Measurements from ENCODE around the gene SLC28A1.

SLC28A1 gene

GRCh38 chr15:84942456-84942855, 58.0 kb downstream of the SLC28A1 start:
- no peak for DNase-seq

DNA sequence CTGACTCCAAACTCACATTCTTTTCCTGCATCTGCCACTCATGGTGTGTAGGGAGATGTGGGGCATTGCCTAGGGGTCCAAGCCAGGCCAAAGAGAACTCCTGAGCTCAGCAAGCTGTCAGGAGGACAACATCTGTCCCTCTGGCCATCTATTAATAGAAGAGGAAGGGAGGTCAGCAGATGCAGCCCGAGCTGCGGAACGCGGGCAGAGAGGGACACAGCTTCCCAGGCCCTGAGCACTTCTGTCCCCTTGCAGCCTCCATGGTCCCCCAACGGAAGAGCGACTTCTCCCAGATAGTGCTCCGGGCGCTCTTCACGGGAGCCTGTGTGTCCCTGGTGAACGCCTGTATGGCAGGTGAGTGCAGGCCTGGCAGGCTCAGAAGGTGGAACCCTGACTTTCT, 59.8 kb downstream of the SLC28A1 start:
- DNase-seq, result no peak

GRCh38 chr15:84944861-84945260, 60.4 kb downstream of the SLC28A1 start:
- no peak for DNase-seq

DNA sequence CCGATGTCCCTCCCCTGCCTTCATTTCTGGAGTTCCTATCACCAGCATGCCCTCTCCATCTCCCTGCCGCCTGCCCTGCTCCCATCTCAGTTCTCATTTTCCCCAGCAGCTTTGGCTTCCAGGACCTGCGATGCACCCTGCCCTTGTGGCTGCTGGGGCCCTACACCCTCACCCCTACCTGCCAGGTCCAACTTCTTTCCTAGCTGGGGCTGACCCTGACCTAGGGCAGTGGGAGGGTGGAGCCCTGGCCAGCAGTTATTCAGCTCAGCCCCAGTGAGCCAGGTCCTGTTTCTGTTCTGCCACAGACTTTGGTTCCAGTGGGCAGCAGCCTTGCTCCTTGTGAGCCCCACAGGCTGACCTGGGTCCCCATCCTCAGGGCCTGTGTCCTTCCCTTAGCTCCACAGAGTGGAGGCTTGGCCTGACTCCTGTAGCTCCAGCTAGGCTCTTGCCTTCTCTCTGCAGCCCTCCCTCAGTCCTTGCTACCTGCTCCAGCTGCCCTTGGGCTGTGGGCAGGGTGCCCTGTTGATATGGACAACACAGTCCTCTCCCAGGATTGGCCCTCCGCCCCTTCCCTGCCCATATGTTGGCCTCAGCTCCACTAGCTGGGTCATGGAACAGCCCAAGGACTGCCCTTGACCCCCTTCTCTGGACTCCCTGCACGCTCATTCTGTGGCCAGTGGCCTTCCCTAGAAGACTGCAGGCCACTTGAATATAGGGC, 62.5 kb downstream of the SLC28A1 start:
- no peak for DNase-seq

- DNase-seq, result no peak
Measured at GRCh38 chr15:84947947-84948830, 63.7 kb downstream of the SLC28A1 start.

DNA sequence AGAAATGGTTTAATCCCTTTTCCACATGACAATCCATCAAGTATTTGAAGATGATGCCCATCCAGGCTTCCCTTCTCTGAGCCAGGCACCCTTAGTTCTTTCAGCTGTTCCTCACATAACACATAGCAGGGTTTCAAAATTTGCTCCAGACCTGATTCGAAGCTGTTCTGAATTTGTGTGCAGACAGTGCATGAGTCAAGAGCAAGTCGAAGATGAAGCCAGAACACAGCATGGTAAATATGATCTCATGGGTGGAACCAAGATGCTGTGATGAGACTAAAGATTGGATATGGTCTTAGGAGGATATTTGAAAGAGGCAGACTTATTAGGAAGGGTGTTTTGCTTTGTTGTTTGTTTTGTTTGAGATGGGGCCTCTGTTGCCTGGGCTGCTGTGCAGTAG, 64.6 kb downstream of the SLC28A1 start:
- no peak for DNase-seq

- DNase-seq, result no peak
Measured at GRCh38 chr15:84949845-84950569, 65.5 kb downstream of the SLC28A1 start.

GRCh38 chr15:84950570-84951111, 66.2 kb downstream of the SLC28A1 start:
- DNase-seq, result no peak

DNA sequence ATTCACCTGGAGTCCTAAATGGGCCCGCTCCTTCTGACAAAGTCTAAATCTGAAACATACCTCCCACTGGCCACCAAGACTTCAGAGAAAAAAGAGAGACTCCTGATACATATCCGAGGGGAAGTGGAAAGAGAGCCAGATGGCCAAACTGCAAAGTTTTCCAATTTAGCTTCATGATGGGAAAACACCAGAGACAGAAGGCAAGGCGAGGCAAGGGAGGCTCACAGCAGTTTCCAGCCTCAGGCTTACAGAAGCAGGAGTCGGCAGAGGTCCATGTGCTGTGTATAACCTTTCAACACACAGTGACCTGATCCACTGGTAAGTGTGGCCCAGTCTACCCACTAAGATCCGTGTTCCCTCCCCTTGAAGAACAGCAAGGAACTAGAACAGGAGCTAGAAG, 67.3 kb downstream of the SLC28A1 start:
- no peak for DNase-seq

DNA sequence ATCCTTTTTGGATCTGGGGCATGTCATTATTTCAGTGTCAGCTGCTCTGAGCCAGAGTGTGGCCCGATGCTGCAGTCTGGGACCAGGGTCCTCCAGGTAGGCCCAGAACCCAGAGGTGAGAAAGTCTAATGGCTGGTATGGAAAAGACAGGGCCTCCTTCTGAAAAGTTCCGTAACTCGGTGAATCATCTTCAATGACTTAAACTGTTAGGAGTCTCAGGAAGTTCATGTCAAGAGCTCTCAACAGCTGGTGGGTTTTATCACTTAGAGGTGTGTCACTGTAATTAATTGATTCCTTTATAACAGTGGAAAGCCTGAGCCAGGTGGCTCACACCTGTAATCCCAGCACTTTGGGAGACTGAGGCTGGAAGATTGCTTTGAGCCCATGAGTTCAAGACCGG, 68.7 kb downstream of the SLC28A1 start:
- DNase-seq, result no peak

DNA sequence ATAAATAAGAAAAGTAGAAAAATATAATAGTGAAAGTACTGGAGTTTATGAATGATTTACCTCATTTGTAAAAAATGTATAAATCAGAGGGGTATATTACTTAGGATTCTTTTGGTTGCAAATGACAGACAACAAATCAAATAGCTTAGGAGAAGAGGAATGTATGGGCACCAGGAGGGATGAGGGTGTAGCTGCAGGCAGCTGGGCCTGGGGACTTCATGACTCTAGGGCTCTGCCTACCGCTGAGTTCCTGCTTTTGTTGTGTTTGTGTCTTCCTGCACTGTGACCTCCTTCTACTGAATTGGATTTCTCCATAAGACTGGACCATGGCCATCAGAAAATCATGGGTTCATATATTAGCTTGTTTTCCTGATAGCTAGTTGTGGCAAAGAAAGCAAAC, 69.3 kb downstream of the SLC28A1 start:
- DNase-seq, result no peak

DNA sequence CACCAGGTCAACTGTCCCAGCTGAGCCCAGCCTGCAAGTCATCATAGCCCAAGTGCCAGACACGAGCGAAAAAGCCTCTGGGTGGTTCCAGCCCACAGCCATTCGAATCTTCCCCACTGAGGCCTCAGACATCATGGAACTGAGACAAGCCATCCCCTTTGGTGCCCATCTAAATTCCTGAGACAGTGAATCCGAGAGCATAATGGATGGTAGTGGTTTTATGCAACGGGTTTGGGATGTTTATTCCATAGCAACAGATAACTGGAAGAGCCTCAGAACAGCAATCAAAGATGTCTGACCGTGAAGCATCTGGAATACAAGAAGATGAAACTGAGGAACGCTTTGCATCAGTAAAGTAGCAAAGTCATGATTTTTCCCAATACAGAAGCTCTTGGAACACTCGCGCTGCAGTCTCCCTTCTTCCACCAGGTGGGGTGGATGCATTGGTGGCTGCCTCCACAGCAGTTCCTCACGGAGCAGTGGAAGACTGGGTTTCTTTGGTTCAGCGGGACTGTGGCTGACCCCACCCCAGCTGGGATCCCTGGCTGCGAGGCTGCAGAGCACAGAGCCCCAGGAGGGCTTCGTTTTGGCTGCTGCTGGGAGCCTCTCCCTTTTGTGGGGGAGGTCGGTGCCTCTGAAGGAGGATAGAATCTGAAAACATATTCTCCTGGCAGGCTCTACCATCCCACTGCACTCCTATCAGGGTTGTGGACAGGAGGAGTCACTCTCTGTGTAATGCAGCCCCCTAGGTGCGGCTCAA, 70.8 kb downstream of the SLC28A1 start:
- DNase-seq, result no peak

DNA sequence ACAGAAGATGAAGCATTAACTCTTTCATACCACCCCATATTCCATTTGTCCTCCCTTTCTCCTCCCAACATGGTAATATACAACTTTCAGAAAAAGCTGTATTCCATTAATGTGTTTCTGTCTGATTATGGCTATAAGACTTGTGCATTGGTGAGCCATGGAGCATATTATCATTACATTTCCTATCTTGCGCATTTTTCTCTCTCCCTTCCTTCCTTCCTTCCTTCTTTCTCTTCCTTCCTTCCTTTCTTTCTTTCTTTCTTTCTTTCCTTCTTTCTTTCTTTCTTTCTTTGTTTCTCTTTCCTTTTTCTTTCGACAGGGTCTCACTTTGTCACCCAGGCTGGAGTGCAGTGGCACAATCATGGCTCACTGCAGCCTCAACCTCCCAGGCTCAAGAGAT, 71.7 kb downstream of the SLC28A1 start:
- DNase-seq, result no peak

- DNase-seq, result no peak
Measured at GRCh38 chr15:84960391-84961113, 76.1 kb downstream of the SLC28A1 start.

GRCh38 chr15:84961114-84961452, 76.6 kb downstream of the SLC28A1 start:
- DNase-seq, result no peak

GRCh38 chr15:84961707-84962106, 77.2 kb downstream of the SLC28A1 start:
- DNase-seq, result no peak

- DNase-seq, result no peak
Measured at GRCh38 chr15:84962955-84963354, 78.5 kb downstream of the SLC28A1 start.

- no peak for DNase-seq
Measured at GRCh38 chr15:84967380-84967779, 82.9 kb downstream of the SLC28A1 start.

DNA sequence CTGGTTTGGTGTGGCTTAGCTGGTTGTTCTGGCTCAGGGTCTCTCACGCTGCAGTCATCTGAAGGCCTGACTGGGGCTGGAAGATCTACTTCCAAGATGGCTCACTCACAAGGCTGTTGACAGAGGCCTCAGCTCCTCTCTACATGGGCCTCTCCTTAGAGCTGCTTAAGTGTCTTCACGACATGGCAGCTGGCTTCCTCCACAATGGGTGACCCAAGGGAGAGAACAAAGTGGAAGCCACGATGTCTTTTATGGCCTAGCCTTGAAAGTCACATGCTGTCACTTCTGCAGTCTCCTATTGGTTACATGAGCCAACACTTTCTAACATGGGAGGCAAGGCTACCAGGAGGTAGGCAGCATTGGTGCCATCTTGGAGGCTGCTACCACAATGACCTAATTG, 83.8 kb downstream of the SLC28A1 start:
- no peak for DNase-seq

GRCh38 chr15:84969257-84969656, 84.8 kb downstream of the SLC28A1 start:
- DNase-seq, result no peak

GRCh38 chr15:84970843-84971242, 86.4 kb downstream of the SLC28A1 start:
- no peak for DNase-seq
